NB4 (cell line): ENCODE data around the gene COL11A1.

Experiments used
- CTCF ChIP-seq: IDR thresholded peaks from one replicate; pipeline ENCODE4 v1.5.1; 2012; ENCODE audit warnings: low read depth, low read length
- MAX ChIP-seq: IDR thresholded peaks from 2 replicates; pipeline ENCODE4 v1.6.1; 2011; ENCODE audit warnings: low read depth, low read length
- MYC ChIP-seq: IDR thresholded peaks from 2 replicates; pipeline ENCODE4 v1.6.1; 2011; ENCODE audit warnings: low read depth, low read length
- POLR2A ChIP-seq: IDR thresholded peaks from 2 replicates; pipeline ENCODE4 v1.6.1; 2011; ENCODE audit warnings: mild to moderate bottlenecking; ENCODE audit not compliant: insufficient read length; ENCODE audit errors: extremely low read depth

DNA sequence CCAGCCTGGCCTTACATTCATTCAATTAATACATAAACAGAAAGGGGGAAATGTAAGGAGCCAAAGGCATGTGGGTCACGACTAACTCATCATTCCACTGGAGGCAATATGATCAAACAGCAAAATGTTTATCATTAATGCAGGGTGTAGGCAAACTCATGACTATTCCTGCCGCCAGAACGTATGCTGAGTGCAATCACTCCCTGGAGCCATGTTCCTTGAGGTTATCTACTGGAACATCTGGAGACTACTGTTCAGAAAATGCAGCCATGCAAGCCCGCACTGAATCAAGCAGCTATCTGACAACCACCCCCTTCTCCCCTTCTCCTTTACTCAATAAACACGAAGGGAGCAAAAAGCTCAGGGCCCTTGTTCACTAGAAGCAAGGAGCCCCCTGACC lies 267.6 kb downstream of the COL11A1 start:
- TF ChIP-seq CTCF (no peak), POLR2A (no peak), MYC (no peak), MAX (no peak)
